Measurements from ENCODE around the gene TENM3.

- TF ChIP-seq CTCF (IDR thresholded peaks at IDR 0.05) (no peak), POLR2A (IDR thresholded peaks at IDR 0.05) (no peak)
Measured at GRCh38 chr4:182593402-182593801, 350.2 kb downstream of the TENM3 start.

All from lower leg skin (tissue), 3 donors.